Uterus (tissue), 4 donors: Measurements from ENCODE around the gene RAB11FIP4. TPM values are rescaled to one million over a fixed set of nuclear protein-coding genes. Genes with fewer than 3 reads are reported as not detected.

Experiments
- DNase-seq, 2 donors: peaks; one replicate each; pipeline ENCODE4 v3.0.0-alpha.2; 2019 to 2020
- H3K27ac ChIP-seq, 2 donors: fragments of 200-600 bp; sonication (generic); 1 replicate in 1 of 2; 2 replicates in 1 of 2; pipeline ENCODE4 v1.5.1; 2016 to 2018
- H3K27me3 ChIP-seq, 2 donors: fragments of 200-600 bp; sonication (generic); one replicate each; pipeline ENCODE4 v1.5.1; 2018 to 2019; ENCODE audit warnings: control low read depth in 1 of 2
- H3K36me3 ChIP-seq, 2 donors: fragments of 200-600 bp; sonication (generic); one replicate each; pipeline ENCODE4 v1.5.1; 2019; ENCODE audit warnings: control low read depth in 1 of 2
- H3K4me1 ChIP-seq, 2 donors: fragments of 200-600 bp; sonication (generic); one replicate each; pipeline ENCODE4 v1.5.1; 2018 to 2019; ENCODE audit warnings: control low read depth in 1 of 2
- H3K4me3 ChIP-seq, 2 donors: fragments of 200-600 bp; sonication (generic); 1 replicate in 1 of 2; 2 replicates in 1 of 2; pipeline ENCODE4 v1.5.1; 2018 to 2019; ENCODE audit warnings: mild to moderate bottlenecking in 1 of 2
- H3K9me3 ChIP-seq, 2 donors: fragments of 200-600 bp; sonication (generic); one replicate each; pipeline ENCODE4 v1.5.1; 2019; ENCODE audit warnings: control low read depth in 1 of 2
- POLR2A ChIP-seq, 2 donors: fragments of 450-650 bp; IDR thresholded peaks; one replicate each; pipeline ENCODE4 v1.6.1; 2016; ENCODE audit warnings: antibody characterized with exemption in 2 of 2, mild to moderate bottlenecking in 1 of 2, moderate library complexity in 1 of 2
- intact Hi-C: fragments of 100-400 bp; cut with DNase I; formaldehyde crosslinking; loops from one replicate; pipeline ENCODE4 v1.15.1; 2023; ENCODE audit warnings: low total_unique reads
- total RNA-seq, 4 donors: library from RNA; depleted of rRNA in 3 of 4; stranded (reverse); fragments of >200 nt in 3 of 4; gene quantifications; one replicate each; pipeline versions ENCODE4 v1.1.0 to v1.2.4, GENCODE V29; 2014 to 2023
- TF ChIP-seq, protein P1 (sequence below), 4 experiments: fragments of 200-600 bp in 2 of 4; fragments of 450-650 bp in 2 of 4; sonication (generic) in 2 of 4; IDR thresholded peaks; one replicate each; pipeline ENCODE4 v1.5.1; 2016 to 2019; ENCODE audit warnings: antibody characterized with exemption in 4 of 4, mild to moderate bottlenecking in 2 of 4, moderate library complexity in 1 of 4
- donor health status: DM: yes; HTN: yes; CAD: no.

RAB11FIP4 gene
- total RNA-seq, 4 donors from 2014 or later = 7.2 to 12.0 TPM; not detected in 2

GRCh38 chr17:31469959-31470358 lies 78.5 kb downstream of the RAB11FIP4 start:
- H3K27ac ChIP-seq = no peak overlapping the region
- intact Hi-C loops = no loop called here

DNA sequence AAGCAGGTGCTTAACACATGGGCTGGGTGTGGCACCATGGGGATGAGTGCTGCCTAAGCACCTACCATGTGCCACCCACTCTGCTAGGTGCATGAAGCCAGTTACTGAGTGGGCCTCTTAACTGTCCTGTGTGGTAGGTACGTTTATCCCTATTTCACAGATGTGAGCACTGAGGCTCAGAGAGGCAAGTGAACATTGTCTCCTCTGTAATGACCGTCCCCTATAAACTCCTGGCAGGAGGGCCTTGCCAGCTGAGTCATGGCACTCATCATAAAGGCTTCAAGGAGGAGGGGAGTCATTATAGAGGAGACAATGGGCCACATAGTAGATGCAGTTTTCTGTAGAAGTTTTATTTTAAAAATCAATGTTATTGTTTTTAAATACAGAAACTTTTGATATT lies 79.1 kb downstream of the RAB11FIP4 start:
- DNase-seq = no peak
- no peak overlapping the region for H3K27ac ChIP-seq
- intact Hi-C loops = no loop called here
- no peaks in the 10 kb centered on the region for H3K36me3 ChIP-seq
- no peak overlapping the region for H3K4me3 ChIP-seq
- no peaks in the 10 kb centered on the region for H3K4me1 ChIP-seq
- no peaks in the 10 kb centered on the region for H3K9me3 ChIP-seq
- TF ChIP-seq POLR2A (IDR thresholded peaks at IDR 0.05) = no peak
- TF ChIP-seq, protein P1, sequence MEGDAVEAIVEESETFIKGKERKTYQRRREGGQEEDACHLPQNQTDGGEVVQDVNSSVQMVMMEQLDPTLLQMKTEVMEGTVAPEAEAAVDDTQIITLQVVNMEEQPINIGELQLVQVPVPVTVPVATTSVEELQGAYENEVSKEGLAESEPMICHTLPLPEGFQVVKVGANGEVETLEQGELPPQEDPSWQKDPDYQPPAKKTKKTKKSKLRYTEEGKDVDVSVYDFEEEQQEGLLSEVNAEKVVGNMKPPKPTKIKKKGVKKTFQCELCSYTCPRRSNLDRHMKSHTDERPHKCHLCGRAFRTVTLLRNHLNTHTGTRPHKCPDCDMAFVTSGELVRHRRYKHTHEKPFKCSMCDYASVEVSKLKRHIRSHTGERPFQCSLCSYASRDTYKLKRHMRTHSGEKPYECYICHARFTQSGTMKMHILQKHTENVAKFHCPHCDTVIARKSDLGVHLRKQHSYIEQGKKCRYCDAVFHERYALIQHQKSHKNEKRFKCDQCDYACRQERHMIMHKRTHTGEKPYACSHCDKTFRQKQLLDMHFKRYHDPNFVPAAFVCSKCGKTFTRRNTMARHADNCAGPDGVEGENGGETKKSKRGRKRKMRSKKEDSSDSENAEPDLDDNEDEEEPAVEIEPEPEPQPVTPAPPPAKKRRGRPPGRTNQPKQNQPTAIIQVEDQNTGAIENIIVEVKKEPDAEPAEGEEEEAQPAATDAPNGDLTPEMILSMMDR (IDR thresholded peaks at IDR 0.05) = no peak
- H3K27me3 ChIP-seq = no peaks in the 10 kb centered on the region

More at GRCh38 chr17:31469959-31470358, 78.5 kb downstream of the RAB11FIP4 start:
- TF ChIP-seq, protein P1 (IDR thresholded peaks at IDR 0.05) = no peak
- no peak for TF ChIP-seq POLR2A (IDR thresholded peaks at IDR 0.05)
- Histone ChIP-seq H3K36me3 (no peaks in the 10 kb centered on the region), H3K9me3 (no peaks in the 10 kb centered on the region), H3K27me3 (no peaks in the 10 kb centered on the region), H3K4me3 (no peak overlapping the region), H3K4me1 (no peaks in the 10 kb centered on the region)
- no peak for DNase-seq

- Histone ChIP-seq H3K27me3 (no peaks in the 10 kb centered on the region), H3K9me3 (no peaks in the 10 kb centered on the region), H3K4me1 (no peaks in the 10 kb centered on the region), H3K27ac (no peak overlapping the region), H3K36me3 (no peaks in the 10 kb centered on the region), H3K4me3 (no peak overlapping the region)
- intact Hi-C loops = no loop called here
- TF ChIP-seq, protein P1 (IDR thresholded peaks at IDR 0.05) = no peak
- no peak for TF ChIP-seq POLR2A (IDR thresholded peaks at IDR 0.05)
- no peak for DNase-seq
These were observed 80.7 kb downstream of the RAB11FIP4 start for GRCh38 chr17:31472137-31472536.

DNA sequence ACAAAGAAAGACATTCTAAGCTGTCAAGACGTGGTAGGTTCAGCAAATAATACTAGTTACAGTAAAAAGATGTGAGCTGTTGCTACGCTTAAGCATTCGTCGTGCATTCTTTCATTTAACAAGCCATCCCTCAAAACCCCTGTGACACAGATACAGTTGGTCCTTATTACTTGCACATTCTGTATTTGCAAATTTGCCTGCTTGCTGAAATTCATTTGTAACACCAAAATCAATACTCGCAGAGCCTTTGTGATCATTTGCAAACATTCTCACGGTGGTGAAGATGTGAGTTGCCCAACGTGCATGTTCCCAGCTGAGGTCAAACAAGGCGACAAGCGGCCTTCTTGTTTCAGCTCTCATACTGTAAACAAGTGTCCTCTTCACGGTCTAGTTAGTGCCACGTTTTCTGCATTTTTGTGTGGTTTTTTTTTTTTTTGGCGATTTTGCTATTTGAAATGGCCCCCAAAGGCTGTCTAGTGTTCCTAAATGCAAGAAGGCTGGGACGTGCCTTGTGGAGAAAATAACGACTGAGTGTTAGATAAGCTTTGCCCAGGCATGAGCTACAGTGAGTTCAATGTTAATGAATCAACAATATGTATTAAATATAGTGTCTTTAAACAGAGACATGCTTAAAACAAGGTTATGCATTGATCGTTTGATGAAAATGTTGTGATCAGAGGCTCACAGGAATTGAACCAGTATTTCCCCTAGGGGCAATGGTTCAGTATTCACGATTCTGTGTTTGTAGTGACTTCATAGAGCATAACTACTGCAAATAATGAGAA lies 84.1 kb downstream of the RAB11FIP4 start:
- DNase-seq = no peak
- no peaks in the 10 kb centered on the region for H3K4me1 ChIP-seq
- H3K9me3 ChIP-seq = no peaks in the 10 kb centered on the region
- H3K27ac ChIP-seq = no peak overlapping the region
- no peaks in the 10 kb centered on the region for H3K36me3 ChIP-seq
- TF ChIP-seq, protein P1 (IDR thresholded peaks at IDR 0.05) = no peak
- TF ChIP-seq POLR2A (IDR thresholded peaks at IDR 0.05) = no peak
- no peak overlapping the region for H3K4me3 ChIP-seq
- no peaks in the 10 kb centered on the region for H3K27me3 ChIP-seq
- intact Hi-C loops = no loop called here

DNA sequence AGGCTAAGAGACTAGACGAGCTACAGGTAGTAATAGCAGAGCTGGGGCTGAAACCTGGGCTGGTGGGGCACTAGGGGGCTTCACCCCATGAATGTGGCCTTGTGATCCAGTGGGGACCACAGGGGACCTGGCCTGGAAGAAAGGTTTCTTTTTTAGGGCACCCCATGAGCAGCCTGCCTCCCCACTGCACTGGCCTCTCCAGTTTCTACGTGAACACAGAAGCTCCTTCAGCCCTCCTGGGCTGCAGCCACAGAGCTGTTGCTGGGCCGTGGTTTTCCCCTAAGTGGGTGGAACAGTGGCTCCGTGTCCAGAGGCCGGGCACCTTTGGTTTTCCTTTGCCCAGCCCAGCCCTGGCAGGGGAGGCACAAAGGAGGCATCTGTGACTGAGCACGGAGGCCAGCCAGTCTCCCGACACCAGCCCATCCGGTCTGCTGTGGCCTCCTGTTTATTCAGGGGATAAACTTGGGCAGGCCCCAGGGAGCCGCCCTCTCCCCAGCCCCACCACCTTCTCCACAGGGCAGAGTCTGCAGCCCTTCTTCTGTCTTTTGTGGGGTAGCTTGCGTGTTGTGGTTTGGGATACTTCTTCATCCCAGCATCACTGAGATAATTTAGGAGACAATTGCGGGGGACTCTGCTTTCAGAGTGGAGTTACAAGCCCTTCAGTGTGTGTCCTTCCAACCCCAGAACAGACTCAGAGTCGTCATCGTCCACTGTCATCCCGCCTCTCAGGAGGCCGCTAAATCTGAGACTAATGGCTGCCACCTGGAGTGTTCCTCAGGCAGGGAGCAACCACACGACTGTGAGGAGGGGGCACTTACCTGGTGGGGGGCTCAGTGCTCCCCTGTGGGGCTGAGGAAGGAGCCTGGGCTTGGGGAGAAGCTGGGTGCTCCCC lies 85.3 kb downstream of the RAB11FIP4 start:
- TF ChIP-seq, protein P1 (IDR thresholded peaks at IDR 0.05) = no peak
- no peak for TF ChIP-seq POLR2A (IDR thresholded peaks at IDR 0.05)
- intact Hi-C loops = no loop called here
- H3K27ac ChIP-seq = no peak overlapping the region
- no peaks in the 10 kb centered on the region for H3K27me3 ChIP-seq
- no peak overlapping the region for H3K4me3 ChIP-seq
- H3K4me1 ChIP-seq = no peaks in the 10 kb centered on the region
- no peak for DNase-seq
- H3K36me3 ChIP-seq = no peaks in the 10 kb centered on the region
- no peaks in the 10 kb centered on the region for H3K9me3 ChIP-seq
